HG02588 (cell line): ENCODE results near the gene LOC128125822.
"Not testable (repeated sequence)": the region's sequence is repeated elsewhere in the genome, so short reads cannot be mapped to it uniquely, and the experiment has no call there.

Experiments
- ATAC-seq: cut with Tn5 transposase; IDR thresholded peaks from one replicate; pipeline ENCODE4 v1.9.1; 2021; ENCODE audit warnings: mild to moderate bottlenecking, moderate library complexity; ENCODE audit not compliant: unreplicated experiment

LOC128125822 gene

DNA sequence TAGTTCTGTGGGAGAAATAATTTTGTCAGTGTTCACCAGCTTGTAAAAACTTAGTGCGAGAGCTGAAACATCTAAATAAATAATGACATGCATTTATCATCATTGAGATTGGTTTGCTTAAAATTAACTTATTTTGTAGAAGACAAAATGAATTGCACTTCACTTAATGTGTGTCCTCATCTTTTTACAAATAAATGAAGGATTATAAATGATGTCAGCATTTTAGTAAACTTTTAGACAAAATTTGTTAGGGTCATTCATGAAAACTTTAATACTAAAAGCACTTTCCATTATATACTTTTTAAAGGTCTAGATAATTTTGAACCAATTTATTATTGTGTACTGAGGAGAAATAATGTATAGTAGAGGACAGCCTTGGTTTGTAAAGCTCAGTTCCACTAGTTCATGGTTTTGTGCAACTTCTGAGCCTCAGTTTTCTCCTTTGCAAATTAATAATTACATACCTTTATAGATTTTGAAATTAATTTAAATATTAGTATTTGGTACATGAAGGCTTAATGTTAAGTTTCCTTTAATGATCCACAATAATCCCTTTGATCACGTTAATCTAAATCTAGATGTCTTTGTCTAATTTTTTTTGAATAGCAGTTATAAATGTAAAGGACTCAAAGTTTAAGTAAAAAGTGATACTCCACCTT, 9.2 kb downstream of the LOC128125822 start:
- ATAC-seq, result no peak

DNA sequence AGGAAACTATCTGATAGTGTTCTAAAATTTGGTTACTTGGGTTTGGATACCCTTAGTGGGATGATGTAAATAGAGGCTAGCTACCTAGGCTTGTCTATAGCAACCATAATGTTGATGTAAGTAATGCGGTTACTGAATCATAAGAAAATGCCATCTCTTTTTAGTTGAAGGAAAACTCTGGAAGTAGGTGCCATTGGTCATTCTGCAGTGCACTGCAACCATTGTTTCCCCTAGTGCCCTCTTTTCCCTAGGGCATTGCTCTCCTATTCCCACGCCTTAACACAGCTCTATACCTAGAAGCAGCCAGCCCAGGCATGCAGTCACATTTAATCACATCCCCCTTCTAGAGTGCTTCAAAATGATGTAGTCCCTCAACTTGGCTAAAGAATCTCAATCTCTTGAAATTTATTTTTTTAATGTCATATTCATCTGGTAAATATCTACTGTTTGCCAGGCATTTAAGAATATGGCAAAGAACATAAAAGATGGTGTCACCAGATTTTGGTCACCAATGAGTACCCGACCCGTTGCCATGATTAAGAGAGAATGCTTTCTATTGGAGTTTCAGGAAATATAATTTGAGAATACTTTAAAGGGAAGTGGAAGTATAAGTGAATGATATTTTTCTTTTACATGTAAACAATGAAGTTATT, 10.4 kb downstream of the LOC128125822 start:
- no peak for ATAC-seq

GRCh38 chr6:63584125-63584514, 11.8 kb downstream of the LOC128125822 start:
- no peak for ATAC-seq

- ATAC-seq, result no peak
These were observed 12.3 kb downstream of the LOC128125822 start for GRCh38 chr6:63584566-63584965.

GRCh38 chr6:63585652-63586051, 13.4 kb downstream of the LOC128125822 start:
- ATAC-seq, result not testable (repeated sequence)

- no peak for ATAC-seq
These were observed 17.7 kb downstream of the LOC128125822 start for GRCh38 chr6:63589952-63590411.

- no peak for ATAC-seq
These were observed 20.6 kb downstream of the LOC128125822 start for GRCh38 chr6:63592886-63593285.

DNA sequence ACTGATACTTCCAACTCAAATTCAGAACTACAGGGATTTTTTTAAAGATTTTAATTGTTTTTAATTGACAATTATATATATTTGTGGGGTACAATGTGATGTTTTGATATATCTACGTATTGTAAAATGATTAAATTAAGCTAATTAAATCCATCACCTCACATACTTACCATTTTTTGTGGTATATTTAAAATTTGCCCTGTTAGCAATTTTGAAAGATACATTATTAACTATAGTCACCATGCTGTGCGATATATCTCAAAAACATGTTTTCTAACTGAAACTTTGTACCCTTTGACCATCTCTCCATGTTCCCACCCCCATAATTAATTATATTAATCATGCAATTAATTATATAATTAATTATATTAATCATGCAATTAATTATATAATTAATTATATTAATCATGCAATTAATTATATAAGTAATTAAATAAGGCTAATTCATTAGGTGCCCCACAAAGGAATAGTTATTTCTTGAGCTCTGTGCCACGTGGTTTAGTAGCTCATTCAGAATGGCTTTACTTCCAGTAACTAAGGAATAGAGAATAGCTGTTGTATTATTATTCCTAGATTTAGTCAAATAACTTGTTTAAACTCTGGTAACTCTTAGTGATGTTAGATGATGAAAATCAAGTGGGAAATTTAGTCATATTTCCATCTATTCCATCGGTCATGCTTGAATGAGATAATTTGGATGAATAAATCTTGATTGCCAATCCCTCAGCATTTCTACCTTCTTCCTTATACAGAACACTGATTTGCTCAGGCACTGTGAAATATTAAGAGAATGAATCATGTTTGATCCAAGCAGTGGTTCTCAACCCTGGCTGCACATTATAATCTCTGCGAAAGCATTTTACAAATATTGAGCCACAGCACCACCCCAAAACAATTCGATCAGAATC, 25.1 kb downstream of the LOC128125822 start:
- ATAC-seq, result no peak

GRCh38 chr6:63598049-63599036, 26.1 kb downstream of the LOC128125822 start:
- peak; percentile 100 for ATAC-seq

GRCh38 chr6:63599243-63599642, 27.0 kb downstream of the LOC128125822 start:
- ATAC-seq, result no peak

DNA sequence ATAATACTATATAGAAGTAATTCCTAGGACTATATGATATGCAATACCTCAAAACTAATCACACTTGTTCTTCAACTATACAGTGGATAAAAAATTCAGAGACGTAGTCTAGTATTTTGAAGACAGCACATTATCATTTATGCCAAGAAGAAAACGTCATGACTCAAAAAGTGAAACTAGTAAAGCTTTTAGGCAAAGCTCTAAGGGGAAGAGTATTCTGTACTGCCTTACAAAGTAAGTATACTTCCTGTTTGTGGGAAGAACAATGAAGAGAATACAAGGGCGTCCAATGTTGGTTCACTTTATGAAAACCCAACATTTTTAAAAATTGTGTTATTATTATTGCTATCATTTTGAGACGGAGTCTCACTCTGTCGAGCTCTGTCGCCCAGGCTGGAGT, 27.9 kb downstream of the LOC128125822 start:
- ATAC-seq, result no peak

DNA sequence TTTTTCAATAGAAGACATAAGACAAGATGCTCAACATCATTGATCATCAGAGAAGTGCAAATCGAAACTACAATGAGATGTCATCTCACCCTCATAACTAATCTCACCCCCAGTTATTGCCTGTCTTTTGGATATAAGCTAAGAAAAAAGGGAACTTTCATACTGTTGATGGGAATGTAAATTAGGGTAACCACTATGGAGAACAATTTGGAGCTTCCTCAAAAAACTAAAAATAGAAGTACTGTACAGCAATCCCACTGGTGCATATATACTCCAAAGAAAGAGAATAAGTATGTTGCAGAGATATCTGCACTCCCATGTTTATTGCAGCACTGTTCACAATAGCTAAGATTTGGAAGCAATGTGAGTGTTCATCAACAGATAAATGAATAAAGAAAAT, 37.0 kb downstream of the LOC128125822 start:
- no peak for ATAC-seq

- no peak for ATAC-seq
These were observed 38.7 kb downstream of the LOC128125822 start for GRCh38 chr6:63610944-63611343.

- no peak for ATAC-seq
These were observed 39.3 kb downstream of the LOC128125822 start for GRCh38 chr6:63611560-63611959.

GRCh38 chr6:63615590-63615989, 43.3 kb downstream of the LOC128125822 start:
- ATAC-seq, result no peak
